GDM1 (cell line): ENCODE results near the gene DNASE2.

Source experiments
- DNase-seq: peaks from one replicate; lab custom pipeline; 2025; lab: John Stamatoyannopoulos, UW

DNASE2 gene

GRCh38 chr19:12886651-12886968 is 5.4 kb upstream of the DNASE2 start:
- no peak for DNase-seq

- DNase-seq = no peak
Measured at GRCh38 chr19:12885749-12886650, 4.8 kb upstream of the DNASE2 start.

- DNase-seq = peak; percentile 47
Measured at GRCh38 chr19:12884926-12885748, 3.9 kb upstream of the DNASE2 start.

- DNase-seq = no peak
Measured at GRCh38 chr19:12884627-12884925, 3.3 kb upstream of the DNASE2 start.

GRCh38 chr19:12884202-12884601 is 3.0 kb upstream of the DNASE2 start:
- no peak for DNase-seq

GRCh38 chr19:12882589-12882988 is 1.3 kb upstream of the DNASE2 start:
- DNase-seq = no peak

- DNase-seq = no peak
Measured at GRCh38 chr19:12880551-12881171, 588 bp downstream of the DNASE2 start.

- no peak for DNase-seq
Measured at GRCh38 chr19:12875086-12875485, 6.2 kb downstream of the DNASE2 start.

GRCh38 chr19:12873891-12874745 is 7.1 kb downstream of the DNASE2 start:
- DNase-seq = no peak

- DNase-seq = no peak
Measured at GRCh38 chr19:12872941-12873890, 8.0 kb downstream of the DNASE2 start.

- no peak for DNase-seq
Measured at GRCh38 chr19:12872255-12872654, 9.0 kb downstream of the DNASE2 start.

- DNase-seq = no peak
Measured at GRCh38 chr19:12871681-12872080, 9.6 kb downstream of the DNASE2 start.

GRCh38 chr19:12868540-12869112 is 12.6 kb downstream of the DNASE2 start:
- DNase-seq = no peak

GRCh38 chr19:12867120-12868099 is 13.8 kb downstream of the DNASE2 start:
- DNase-seq = no peak

GRCh38 chr19:12866416-12867119 is 14.7 kb downstream of the DNASE2 start:
- DNase-seq = no peak

- DNase-seq = no peak
Measured at GRCh38 chr19:12865746-12866415, 15.4 kb downstream of the DNASE2 start.

- no peak for DNase-seq
Measured at GRCh38 chr19:12864721-12865715, 16.2 kb downstream of the DNASE2 start.
